K562 (cell line): ENCODE results near the gene MCHR2.

ENCODE experiments used
- CBX3 ChIP-seq, 2 experiments: IDR thresholded peaks; 1 replicate in 1 of 2; 2 replicates in 1 of 2; pipeline ENCODE4 v1.6.1; 2012; ENCODE audit warnings: inconsistent platforms in 2 of 2, low read length in 2 of 2, borderline replicate concordance in 1 of 2, control low read depth in 1 of 2
- EHMT2 ChIP-seq: fragments of 450-650 bp; IDR thresholded peaks from 2 replicates; pipeline ENCODE4 v1.6.1; 2018; ENCODE audit warnings: antibody characterized with exemption
- JUNB ChIP-seq: fragments of 450-650 bp; formaldehyde crosslinking; conservative IDR thresholded peaks from 2 replicates; pipeline ENCODE4 v1.4.0; 2020; ENCODE audit warnings: mild to moderate bottlenecking
- SAFB2 ChIP-seq: fragments of 200-400 bp; formaldehyde crosslinking; IDR thresholded peaks from 2 replicates; pipeline ENCODE4 v1.6.1; 2018; ENCODE audit warnings: borderline replicate concordance, low read length, low read depth, moderate library complexity; ENCODE audit not compliant: severe bottlenecking
- ZNF239 ChIP-seq: fragments of 250-450 bp; sonication (Bioruptor Pico); IDR thresholded peaks from 2 replicates; pipeline ENCODE4 v1.4.0; 2020; ENCODE audit warnings: mild to moderate bottlenecking
- ZNF24 ChIP-seq: fragments of 450-650 bp; IDR thresholded peaks from 2 replicates; pipeline ENCODE4 v1.6.1; 2016
- TF ChIP-seq, protein P1 (sequence below): fragments of 450-650 bp; formaldehyde crosslinking; IDR thresholded peaks from 2 replicates; pipeline ENCODE4 v1.4.0; 2020; ENCODE audit warnings: mild to moderate bottlenecking, moderate library complexity

DNA sequence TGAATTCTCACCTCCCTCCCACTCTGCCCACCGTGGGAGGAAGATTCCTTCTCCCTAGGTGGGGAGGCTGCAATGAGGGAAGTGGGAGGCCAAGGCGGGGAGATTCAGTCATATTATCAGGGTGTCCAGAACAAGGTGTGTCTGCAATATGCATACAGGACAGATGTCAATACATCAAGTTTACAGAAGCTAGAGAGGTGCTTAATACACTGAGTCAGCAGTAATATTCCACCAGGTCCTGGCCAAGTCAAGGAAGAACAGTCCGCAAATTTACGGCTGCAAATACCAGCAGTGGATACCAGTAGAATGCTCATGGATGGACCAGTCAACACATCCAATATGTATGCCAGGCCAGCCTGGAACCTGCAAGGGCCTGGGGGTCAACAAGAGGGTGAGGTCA, 119.0 kb downstream of the MCHR2 start:
- TF ChIP-seq SAFB2 (no peak), JUNB (CRISPR knock-in tag) (no peak), CBX3 (IDR thresholded peaks at IDR 0.05; ENCODE audit: borderline replicate concordance in 1 of 2, low read length in 2 of 2) (no peak), ZNF24 (no peak), ZNF239 (CRISPR knock-in tag) (no peak), EHMT2 (no peak)
- TF ChIP-seq, protein P1, sequence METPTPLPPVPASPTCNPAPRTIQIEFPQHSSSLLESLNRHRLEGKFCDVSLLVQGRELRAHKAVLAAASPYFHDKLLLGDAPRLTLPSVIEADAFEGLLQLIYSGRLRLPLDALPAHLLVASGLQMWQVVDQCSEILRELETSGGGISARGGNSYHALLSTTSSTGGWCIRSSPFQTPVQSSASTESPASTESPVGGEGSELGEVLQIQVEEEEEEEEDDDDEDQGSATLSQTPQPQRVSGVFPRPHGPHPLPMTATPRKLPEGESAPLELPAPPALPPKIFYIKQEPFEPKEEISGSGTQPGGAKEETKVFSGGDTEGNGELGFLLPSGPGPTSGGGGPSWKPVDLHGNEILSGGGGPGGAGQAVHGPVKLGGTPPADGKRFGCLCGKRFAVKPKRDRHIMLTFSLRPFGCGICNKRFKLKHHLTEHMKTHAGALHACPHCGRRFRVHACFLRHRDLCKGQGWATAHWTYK (CRISPR knock-in tag), result no peak
